Neural cell (in vitro differentiated cells): ENCODE measurements around the gene TMEM232. TPM values are rescaled to one million over a fixed set of nuclear protein-coding genes. Genes with fewer than 3 reads are reported as not detected.

Experiments used
- H2AFZ ChIP-seq: fragments of 200-600, 300-800 bp; sonication (generic), shearing (Covaris generic); 2 replicates; pipeline ENCODE4 v1.6.0; 2014; ENCODE audit warnings: low read depth, mild to moderate bottlenecking, antibody characterized with exemption, low read length, moderate library complexity
- H3F3A ChIP-seq: fragments of 200-600 bp; shearing (Covaris generic); 2 replicates; pipeline ENCODE4 v1.6.1; 2016; ENCODE audit warnings: mild to moderate bottlenecking, moderate library complexity, mixed read lengths, antibody characterized with exemption, low read length; ENCODE audit not compliant: insufficient read depth, poor library complexity, severe bottlenecking
- H3K27ac ChIP-seq: fragments of 200-600, 300-800 bp; sonication (generic), shearing (Covaris generic); 2 replicates; pipeline ENCODE4 v1.5.1; 2014; ENCODE audit warnings: mild to moderate bottlenecking, low read length, moderate library complexity
- H3K27me3 ChIP-seq: fragments of 300-800, 200-600 bp; sonication (generic), shearing (Covaris generic); 2 replicates; pipeline ENCODE4 v1.6.0; 2014; ENCODE audit warnings: mild to moderate bottlenecking, low read depth, low read length, moderate library complexity; ENCODE audit not compliant: insufficient read depth
- H3K36me3 ChIP-seq: fragments of 300-800, 200-600 bp; sonication (generic), shearing (Covaris generic); 2 replicates; pipeline ENCODE4 v1.5.1; 2014; ENCODE audit warnings: mild to moderate bottlenecking, antibody characterized with exemption, low read length, moderate library complexity; ENCODE audit not compliant: insufficient read depth
- H3K4me2 ChIP-seq: fragments of 300-800, 200-600 bp; sonication (generic), shearing (Covaris generic); 2 replicates; pipeline ENCODE4 v1.6.0; 2014; ENCODE audit warnings: mild to moderate bottlenecking, low read length
- H3K4me3 ChIP-seq: fragments of 300-800, 200-600 bp; sonication (generic), shearing (Covaris generic); 2 replicates; pipeline ENCODE4 v1.5.1; 2014; ENCODE audit warnings: mild to moderate bottlenecking, low read length, moderate library complexity
- H3K79me2 ChIP-seq: fragments of 200-600 bp; shearing (Covaris generic); replicated peaks from 2 replicates; pipeline ENCODE4 v1.6.0; 2014; ENCODE audit warnings: mild to moderate bottlenecking, low read length, moderate library complexity; ENCODE audit not compliant: insufficient read depth
- H3K9ac ChIP-seq: fragments of 300-800, 200-600 bp; sonication (generic), shearing (Covaris generic); 2 replicates; pipeline ENCODE4 v1.6.1; 2016; ENCODE audit warnings: mild to moderate bottlenecking, low read length, mixed read lengths
- H3K9me2 ChIP-seq: fragments of 200-600 bp; shearing (Covaris generic); 2 replicates; pipeline ENCODE4 v1.6.1; 2016; ENCODE audit warnings: mild to moderate bottlenecking, low read length, mixed read lengths; ENCODE audit not compliant: insufficient read depth
- H3K9me3 ChIP-seq: fragments of 200-600, 300-800 bp; sonication (generic), shearing (Covaris generic); 2 replicates; pipeline ENCODE4 v1.6.1; 2016; ENCODE audit warnings: mild to moderate bottlenecking, mixed run types, low read length, moderate library complexity, mixed read lengths
- H4K20me1 ChIP-seq: fragments of 200-600 bp; shearing (Covaris generic); 2 replicates; pipeline ENCODE4 v1.6.1; 2016; ENCODE audit warnings: mild to moderate bottlenecking, mixed run types; ENCODE audit not compliant: insufficient read depth
- CTCF ChIP-seq: fragments of 450-650 bp; IDR thresholded peaks from 2 replicates; pipeline ENCODE4 v1.5.1; 2014; ENCODE audit warnings: antibody characterized with exemption, mild to moderate bottlenecking, moderate library complexity; ENCODE audit not compliant: poor library complexity, severe bottlenecking
- EP300 ChIP-seq: fragments of 450-650 bp; conservative IDR thresholded peaks from 2 replicates; pipeline ENCODE4 v1.6.1; 2014; ENCODE audit warnings: antibody characterized with exemption, mild to moderate bottlenecking, moderate library complexity; ENCODE audit not compliant: poor library complexity, severe bottlenecking
- EZH2 ChIP-seq: fragments of 200-600, 300-800 bp; shearing (Covaris generic), sonication (generic); IDR thresholded peaks from 2 replicates; pipeline ENCODE4 v1.6.1; 2014; ENCODE audit warnings: antibody characterized with exemption, low read length, borderline replicate concordance, mild to moderate bottlenecking; ENCODE audit not compliant: insufficient read depth, poor library complexity, severe bottlenecking
- MXI1 ChIP-seq: fragments of 450-650 bp; conservative IDR thresholded peaks from 2 replicates; pipeline ENCODE4 v1.6.1; 2014; ENCODE audit warnings: antibody characterized with exemption, mild to moderate bottlenecking; ENCODE audit not compliant: poor library complexity, severe bottlenecking
- POLR2AphosphoS5 ChIP-seq: IDR thresholded peaks from 2 replicates; pipeline ENCODE4 v1.6.1; 2012
- RAD21 ChIP-seq: fragments of 450-650 bp; conservative IDR thresholded peaks from 2 replicates; pipeline ENCODE4 v1.6.1; 2014; ENCODE audit warnings: antibody characterized with exemption, mild to moderate bottlenecking, moderate library complexity
- REST ChIP-seq: IDR thresholded peaks from 2 replicates; pipeline ENCODE4 v1.6.1; 2012; ENCODE audit warnings: borderline replicate concordance
- SMC3 ChIP-seq: fragments of 450-650 bp; conservative IDR thresholded peaks from 2 replicates; pipeline ENCODE4 v1.6.1; 2014; ENCODE audit warnings: antibody characterized with exemption, mild to moderate bottlenecking, moderate library complexity; ENCODE audit not compliant: poor library complexity
- TAF1 ChIP-seq: IDR thresholded peaks from 2 replicates; pipeline ENCODE4 v1.6.1; 2012; ENCODE audit warnings: low read depth
- polyA plus RNA-seq: library from polyadenylated mRNA; depleted of rRNA; stranded (reverse); fragments of >200 nt; gene quantifications from 2 replicates; pipeline ENCODE4 v1.2.3, GENCODE V29; 2014

The TMEM232 gene
- polyA plus RNA-seq, 1 donor from 2014 or later: 7.4 TPM

GRCh38 chr5:110496276-110496675 lies 230.2 kb downstream of the TMEM232 start:
- H3K79me2 ChIP-seq: no peaks in the 10 kb centered on the region
- no peaks in the 10 kb centered on the region for H3F3A ChIP-seq
- no peak overlapping the region for H2AFZ ChIP-seq
- H3K9me3 ChIP-seq: no peaks in the 10 kb centered on the region
- H3K9me2 ChIP-seq: no peaks in the 10 kb centered on the region
- no peaks in the 10 kb centered on the region for H3K36me3 ChIP-seq
- H3K27ac ChIP-seq: no peak overlapping the region
- H4K20me1 ChIP-seq: no peaks in the 10 kb centered on the region
- no peaks in the 10 kb centered on the region for H3K27me3 ChIP-seq
- no peak overlapping the region for H3K9ac ChIP-seq
- TF ChIP-seq EP300 (no peak), RAD21 (peak; percentile 29), MXI1 (no peak), SMC3 (peak; percentile 20), CTCF (no peak), TAF1 (no peak), EZH2 (no peak)
- no peak overlapping the region for H3K4me2 ChIP-seq
- H3K4me3 ChIP-seq: no peak overlapping the region

- TF ChIP-seq EP300 (no peak), POLR2AphosphoS5 (no peak), CTCF (no peak), REST (no peak)
Measured at GRCh38 chr5:110492446-110492845, 234.0 kb downstream of the TMEM232 start.

More at GRCh38 chr5:110492446-110492845, 234.0 kb downstream of the TMEM232 start:
- no peaks in the 10 kb centered on the region for H3K9me2 ChIP-seq
- no peak overlapping the region for H3K9ac ChIP-seq
- H4K20me1 ChIP-seq: no peaks in the 10 kb centered on the region
- no peak overlapping the region for H2AFZ ChIP-seq
- H3F3A ChIP-seq: no peaks in the 10 kb centered on the region
- no peaks in the 10 kb centered on the region for H3K36me3 ChIP-seq
- no peak overlapping the region for H3K4me2 ChIP-seq
- H3K4me3 ChIP-seq: no peak overlapping the region
- no peaks in the 10 kb centered on the region for H3K9me3 ChIP-seq
- no peak overlapping the region for H3K27ac ChIP-seq
- no peaks in the 10 kb centered on the region for H3K79me2 ChIP-seq
- H3K27me3 ChIP-seq: no peaks in the 10 kb centered on the region
